ENCODE data around the gene GATA2. TPM values are rescaled to one million over a fixed set of nuclear protein-coding genes. Genes with fewer than 3 reads are reported as not detected.

GATA2 gene
- total and polyA plus RNA-seq, 2 experiments from 2014 or later, result 0.52 to 0.83 TPM

DNA sequence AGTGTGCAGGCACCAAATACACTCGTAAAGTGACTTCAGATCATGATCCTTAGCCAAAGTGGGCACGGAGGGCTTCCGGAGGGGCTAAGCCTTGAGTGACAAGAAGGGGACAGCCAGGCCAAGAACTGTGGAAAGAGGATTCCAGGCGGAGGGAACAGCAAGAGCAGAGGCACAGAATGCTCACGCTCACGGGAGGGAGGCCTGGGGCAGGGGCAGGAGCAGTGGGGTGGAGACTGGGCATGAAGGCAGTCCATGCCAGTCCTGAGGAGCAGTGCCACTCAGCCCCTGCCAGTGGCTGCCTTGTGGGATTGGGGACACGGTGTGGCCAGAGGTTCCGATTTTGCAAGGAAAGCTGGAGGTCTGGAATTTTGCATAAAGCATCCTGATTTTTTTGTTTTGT lies 62.3 kb downstream of the GATA2 start (continued):
- TF ChIP-seq, protein P1, sequence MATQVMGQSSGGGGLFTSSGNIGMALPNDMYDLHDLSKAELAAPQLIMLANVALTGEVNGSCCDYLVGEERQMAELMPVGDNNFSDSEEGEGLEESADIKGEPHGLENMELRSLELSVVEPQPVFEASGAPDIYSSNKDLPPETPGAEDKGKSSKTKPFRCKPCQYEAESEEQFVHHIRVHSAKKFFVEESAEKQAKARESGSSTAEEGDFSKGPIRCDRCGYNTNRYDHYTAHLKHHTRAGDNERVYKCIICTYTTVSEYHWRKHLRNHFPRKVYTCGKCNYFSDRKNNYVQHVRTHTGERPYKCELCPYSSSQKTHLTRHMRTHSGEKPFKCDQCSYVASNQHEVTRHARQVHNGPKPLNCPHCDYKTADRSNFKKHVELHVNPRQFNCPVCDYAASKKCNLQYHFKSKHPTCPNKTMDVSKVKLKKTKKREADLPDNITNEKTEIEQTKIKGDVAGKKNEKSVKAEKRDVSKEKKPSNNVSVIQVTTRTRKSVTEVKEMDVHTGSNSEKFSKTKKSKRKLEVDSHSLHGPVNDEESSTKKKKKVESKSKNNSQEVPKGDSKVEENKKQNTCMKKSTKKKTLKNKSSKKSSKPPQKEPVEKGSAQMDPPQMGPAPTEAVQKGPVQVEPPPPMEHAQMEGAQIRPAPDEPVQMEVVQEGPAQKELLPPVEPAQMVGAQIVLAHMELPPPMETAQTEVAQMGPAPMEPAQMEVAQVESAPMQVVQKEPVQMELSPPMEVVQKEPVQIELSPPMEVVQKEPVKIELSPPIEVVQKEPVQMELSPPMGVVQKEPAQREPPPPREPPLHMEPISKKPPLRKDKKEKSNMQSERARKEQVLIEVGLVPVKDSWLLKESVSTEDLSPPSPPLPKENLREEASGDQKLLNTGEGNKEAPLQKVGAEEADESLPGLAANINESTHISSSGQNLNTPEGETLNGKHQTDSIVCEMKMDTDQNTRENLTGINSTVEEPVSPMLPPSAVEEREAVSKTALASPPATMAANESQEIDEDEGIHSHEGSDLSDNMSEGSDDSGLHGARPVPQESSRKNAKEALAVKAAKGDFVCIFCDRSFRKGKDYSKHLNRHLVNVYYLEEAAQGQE (IDR thresholded peaks at IDR 0.05; ENCODE audit: unreplicated experiment), result no peak
- TF ChIP-seq STAT1 (IDR thresholded peaks at IDR 0.05; ENCODE audit: unreplicated experiment), result no peak
- no peak for TF ChIP-seq JUNB (IDR thresholded peaks at IDR 0.05; ENCODE audit: unreplicated experiment)

DNA sequence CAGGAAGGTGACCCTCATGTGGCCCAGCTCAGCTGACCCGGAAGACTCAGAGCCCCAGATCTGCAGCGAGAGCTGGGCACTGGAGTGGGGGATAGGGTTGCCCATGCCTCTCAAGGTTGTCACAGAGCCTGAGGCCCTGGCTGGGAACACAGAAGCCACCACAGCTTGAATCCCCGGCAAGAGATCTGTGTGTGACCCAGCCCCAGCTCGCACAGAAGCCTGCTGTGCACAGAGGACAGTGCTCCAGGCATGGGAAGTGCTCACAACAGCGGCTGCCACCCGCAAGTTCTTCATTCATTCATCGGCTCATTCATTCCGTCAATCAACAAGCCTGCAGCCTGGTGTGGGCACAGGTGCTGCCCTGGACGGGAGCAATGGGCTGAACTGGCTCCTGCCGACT lies 62.7 kb downstream of the GATA2 start:
- Histone ChIP-seq H3K4me1 (ENCODE audit: insufficient read depth) (peaks cover 35% of the 10 kb centered on the region), H3K27me3 (ENCODE audit: insufficient read depth) (peaks cover 82% of the 10 kb centered on the region), H2AFZ (no peak overlapping the region), H3K4me3 (no peak overlapping the region), H3K9me2 (ENCODE audit: insufficient read depth) (no peaks in the 10 kb centered on the region), H3K36me3 (ENCODE audit: insufficient read depth) (no peaks in the 10 kb centered on the region), H3K79me2 (replicated peaks; ENCODE audit: insufficient read depth) (no peaks in the 10 kb centered on the region), H3F3A (replicated peaks; ENCODE audit: low read depth) (peaks cover 18% of the 10 kb centered on the region; the same call in 1 of the 2 replicates), H3K27ac (ENCODE audit: low read depth) (no peak overlapping the region), H4K20me1 (replicated peaks; ENCODE audit: insufficient read depth) (no peaks in the 10 kb centered on the region), H3K4me2 (no peak overlapping the region)
- H3K9me3 Mint-ChIP-seq, result no peaks in the 10 kb centered on the region
- H3K36me3 Mint-ChIP-seq (ENCODE audit: low read depth), result no peaks in the 10 kb centered on the region; the same call in 2 of the 3 replicates
- H3K4me1 Mint-ChIP-seq, result peaks cover 52% of the 10 kb centered on the region
- no peak overlapping the region for H3K27ac Mint-ChIP-seq
- peaks cover 72% of the 10 kb centered on the region for H3K27me3 Mint-ChIP-seq (ENCODE audit: insufficient read depth, low read depth, poor library complexity)
- ATAC-seq (no peak), DNase-seq (ENCODE audit: low spot score) (no peak)
- peak overlapping the region; percentile 29; the same call in 1 of the 3 replicates for H3K4me3 Mint-ChIP-seq
- no peak for TF ChIP-seq POLR2AphosphoS5 (IDR thresholded peaks at IDR 0.05; ENCODE audit: low read depth)
- no peak for TF ChIP-seq JUNB (IDR thresholded peaks at IDR 0.05; ENCODE audit: unreplicated experiment)
- TF ChIP-seq, protein P1 (IDR thresholded peaks at IDR 0.05; ENCODE audit: unreplicated experiment), result no peak
- TF ChIP-seq EZH2phosphoT487 (IDR thresholded peaks at IDR 0.05; ENCODE audit: unreplicated experiment), result no peak
- TF ChIP-seq, protein P2, sequence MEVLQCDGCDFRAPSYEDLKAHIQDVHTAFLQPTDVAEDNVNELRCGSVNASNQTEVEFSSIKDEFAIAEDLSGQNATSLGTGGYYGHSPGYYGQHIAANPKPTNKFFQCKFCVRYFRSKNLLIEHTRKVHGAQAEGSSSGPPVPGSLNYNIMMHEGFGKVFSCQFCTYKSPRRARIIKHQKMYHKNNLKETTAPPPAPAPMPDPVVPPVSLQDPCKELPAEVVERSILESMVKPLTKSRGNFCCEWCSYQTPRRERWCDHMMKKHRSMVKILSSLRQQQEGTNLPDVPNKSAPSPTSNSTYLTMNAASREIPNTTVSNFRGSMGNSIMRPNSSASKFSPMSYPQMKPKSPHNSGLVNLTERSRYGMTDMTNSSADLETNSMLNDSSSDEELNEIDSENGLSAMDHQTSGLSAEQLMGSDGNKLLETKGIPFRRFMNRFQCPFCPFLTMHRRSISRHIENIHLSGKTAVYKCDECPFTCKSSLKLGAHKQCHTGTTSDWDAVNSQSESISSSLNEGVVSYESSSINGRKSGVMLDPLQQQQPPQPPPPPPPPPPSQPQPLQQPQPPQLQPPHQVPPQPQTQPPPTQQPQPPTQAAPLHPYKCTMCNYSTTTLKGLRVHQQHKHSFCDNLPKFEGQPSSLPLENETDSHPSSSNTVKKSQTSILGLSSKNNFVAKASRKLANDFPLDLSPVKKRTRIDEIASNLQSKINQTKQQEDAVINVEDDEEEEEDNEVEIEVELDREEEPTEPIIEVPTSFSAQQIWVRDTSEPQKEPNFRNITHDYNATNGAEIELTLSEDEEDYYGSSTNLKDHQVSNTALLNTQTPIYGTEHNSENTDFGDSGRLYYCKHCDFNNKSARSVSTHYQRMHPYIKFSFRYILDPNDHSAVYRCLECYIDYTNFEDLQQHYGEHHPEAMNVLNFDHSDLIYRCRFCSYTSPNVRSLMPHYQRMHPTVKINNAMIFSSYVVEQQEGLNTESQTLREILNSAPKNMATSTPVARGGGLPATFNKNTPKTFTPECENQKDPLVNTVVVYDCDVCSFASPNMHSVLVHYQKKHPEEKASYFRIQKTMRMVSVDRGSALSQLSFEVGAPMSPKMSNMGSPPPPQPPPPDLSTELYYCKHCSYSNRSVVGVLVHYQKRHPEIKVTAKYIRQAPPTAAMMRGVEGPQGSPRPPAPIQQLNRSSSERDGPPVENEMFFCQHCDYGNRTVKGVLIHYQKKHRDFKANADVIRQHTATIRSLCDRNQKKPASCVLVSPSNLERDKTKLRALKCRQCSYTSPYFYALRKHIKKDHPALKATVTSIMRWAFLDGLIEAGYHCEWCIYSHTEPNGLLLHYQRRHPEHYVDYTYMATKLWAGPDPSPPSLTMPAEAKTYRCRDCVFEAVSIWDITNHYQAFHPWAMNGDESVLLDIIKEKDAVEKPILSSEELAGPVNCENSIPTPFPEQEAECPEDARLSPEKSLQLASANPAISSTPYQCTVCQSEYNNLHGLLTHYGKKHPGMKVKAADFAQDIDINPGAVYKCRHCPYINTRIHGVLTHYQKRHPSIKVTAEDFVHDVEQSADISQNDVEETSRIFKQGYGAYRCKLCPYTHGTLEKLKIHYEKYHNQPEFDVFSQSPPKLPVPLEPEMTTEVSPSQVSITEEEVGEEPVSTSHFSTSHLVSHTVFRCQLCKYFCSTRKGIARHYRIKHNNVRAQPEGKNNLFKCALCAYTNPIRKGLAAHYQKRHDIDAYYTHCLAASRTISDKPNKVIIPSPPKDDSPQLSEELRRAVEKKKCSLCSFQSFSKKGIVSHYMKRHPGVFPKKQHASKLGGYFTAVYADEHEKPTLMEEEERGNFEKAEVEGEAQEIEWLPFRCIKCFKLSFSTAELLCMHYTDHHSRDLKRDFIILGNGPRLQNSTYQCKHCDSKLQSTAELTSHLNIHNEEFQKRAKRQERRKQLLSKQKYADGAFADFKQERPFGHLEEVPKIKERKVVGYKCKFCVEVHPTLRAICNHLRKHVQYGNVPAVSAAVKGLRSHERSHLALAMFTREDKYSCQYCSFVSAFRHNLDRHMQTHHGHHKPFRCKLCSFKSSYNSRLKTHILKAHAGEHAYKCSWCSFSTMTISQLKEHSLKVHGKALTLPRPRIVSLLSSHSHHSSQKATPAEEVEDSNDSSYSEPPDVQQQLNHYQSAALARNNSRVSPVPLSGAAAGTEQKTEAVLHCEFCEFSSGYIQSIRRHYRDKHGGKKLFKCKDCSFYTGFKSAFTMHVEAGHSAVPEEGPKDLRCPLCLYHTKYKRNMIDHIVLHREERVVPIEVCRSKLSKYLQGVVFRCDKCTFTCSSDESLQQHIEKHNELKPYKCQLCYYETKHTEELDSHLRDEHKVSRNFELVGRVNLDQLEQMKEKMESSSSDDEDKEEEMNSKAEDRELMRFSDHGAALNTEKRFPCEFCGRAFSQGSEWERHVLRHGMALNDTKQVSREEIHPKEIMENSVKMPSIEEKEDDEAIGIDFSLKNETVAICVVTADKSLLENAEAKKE (CRISPR knock-in tag; IDR thresholded peaks at IDR 0.05), result no peak
- no peak for TF ChIP-seq CREB1 (CRISPR knock-in tag; IDR thresholded peaks at IDR 0.05; ENCODE audit: low read depth)
- TF ChIP-seq, protein P3, sequence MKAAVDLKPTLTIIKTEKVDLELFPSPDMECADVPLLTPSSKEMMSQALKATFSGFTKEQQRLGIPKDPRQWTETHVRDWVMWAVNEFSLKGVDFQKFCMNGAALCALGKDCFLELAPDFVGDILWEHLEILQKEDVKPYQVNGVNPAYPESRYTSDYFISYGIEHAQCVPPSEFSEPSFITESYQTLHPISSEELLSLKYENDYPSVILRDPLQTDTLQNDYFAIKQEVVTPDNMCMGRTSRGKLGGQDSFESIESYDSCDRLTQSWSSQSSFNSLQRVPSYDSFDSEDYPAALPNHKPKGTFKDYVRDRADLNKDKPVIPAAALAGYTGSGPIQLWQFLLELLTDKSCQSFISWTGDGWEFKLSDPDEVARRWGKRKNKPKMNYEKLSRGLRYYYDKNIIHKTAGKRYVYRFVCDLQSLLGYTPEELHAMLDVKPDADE (IDR thresholded peaks at IDR 0.05), result no peak
- no peak for TF ChIP-seq ZNF114 (CRISPR knock-in tag; IDR thresholded peaks at IDR 0.05)

All from GM23338 (cell line).